ENCODE measurements around the gene ZBTB7C.

The ZBTB7C gene

GRCh38 chr18:48000701-48001100, 408.5 kb downstream of the ZBTB7C start:
- H3K27ac ChIP-seq (ENCODE audit: low read depth, low read length), result no peak overlapping the region
- no peaks in the 10 kb centered on the region for H3K79me2 ChIP-seq (ENCODE audit: insufficient read depth, low read length)
- no peak overlapping the region for H3K4me3 ChIP-seq (ENCODE audit: insufficient read depth, low read length, poor library complexity, severe bottlenecking)
- H3K9me2 ChIP-seq (replicated peaks; ENCODE audit: insufficient read depth, low read length), result no peaks in the 10 kb centered on the region
- H3K9ac ChIP-seq (ENCODE audit: low read length), result no peak overlapping the region
- TF ChIP-seq CTCF (IDR thresholded peaks at IDR 0.05; ENCODE audit: insufficient read depth, low read length, poor library complexity, severe bottlenecking), result no peak
- TF ChIP-seq EZH2phosphoT487 (conservative IDR thresholded peaks at IDR 0.05; ENCODE audit: low read length), result no peak
- H3F3A ChIP-seq (ENCODE audit: insufficient read depth), result no peaks in the 10 kb centered on the region
- H4K20me1 ChIP-seq (ENCODE audit: low read depth, low read length), result no peaks in the 10 kb centered on the region
- H3K27me3 ChIP-seq (ENCODE audit: low read length), result no peaks in the 10 kb centered on the region
- H3K36me3 ChIP-seq (ENCODE audit: low read length), result no peaks in the 10 kb centered on the region
- H3K9me3 ChIP-seq (ENCODE audit: insufficient read depth, low read length), result peaks cover 12% of the 10 kb centered on the region; the same call in 1 of the 2 replicates
- H2AFZ ChIP-seq (ENCODE audit: low read depth, low read length, severe bottlenecking), result no peak overlapping the region
- H3K4me2 ChIP-seq (ENCODE audit: low read depth, low read length, poor library complexity, severe bottlenecking), result no peak overlapping the region

GRCh38 chr18:47999801-48000248, 409.4 kb downstream of the ZBTB7C start:
- no peak overlapping the region for H2AFZ ChIP-seq (ENCODE audit: low read depth, low read length, severe bottlenecking)
- H3K4me2 ChIP-seq (ENCODE audit: low read depth, low read length, poor library complexity, severe bottlenecking), result no peak overlapping the region

DNA sequence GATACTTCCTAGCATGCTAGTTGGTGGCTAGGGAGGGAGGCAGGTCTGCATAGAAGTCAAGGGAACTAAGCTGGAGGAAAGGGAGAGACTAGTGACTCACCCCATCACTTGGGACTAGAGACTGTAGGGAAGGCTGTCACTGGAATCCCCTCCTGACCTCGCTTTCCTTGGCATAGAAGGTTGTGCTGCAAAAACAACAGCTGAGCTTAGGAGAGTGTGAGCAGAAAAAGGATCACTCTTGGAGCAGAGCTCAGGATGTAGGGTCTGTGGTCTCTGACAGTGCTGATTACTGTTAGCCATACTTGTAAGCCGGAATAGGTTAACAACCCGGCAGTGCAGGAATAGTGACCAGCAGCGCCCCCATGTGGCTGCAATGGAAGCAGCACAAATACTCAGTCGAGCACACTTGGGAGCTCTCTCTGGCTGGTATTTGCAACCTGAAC, 411.8 kb downstream of the ZBTB7C start:
- peaks cover 12% of the 10 kb centered on the region; the same call in 1 of the 2 replicates for H3K9me3 ChIP-seq (ENCODE audit: insufficient read depth, low read length)
- H3K4me2 ChIP-seq (ENCODE audit: low read depth, low read length, poor library complexity, severe bottlenecking), result no peak overlapping the region
- H3K9me2 ChIP-seq (replicated peaks; ENCODE audit: insufficient read depth, low read length), result no peaks in the 10 kb centered on the region
- H3K27ac ChIP-seq (ENCODE audit: low read depth, low read length), result no peak overlapping the region
- H4K20me1 ChIP-seq (ENCODE audit: low read depth, low read length), result no peaks in the 10 kb centered on the region
- H3K36me3 ChIP-seq (ENCODE audit: low read length), result no peaks in the 10 kb centered on the region
- H3K9ac ChIP-seq (ENCODE audit: low read length), result no peak overlapping the region
- H3K27me3 ChIP-seq (ENCODE audit: low read length), result no peaks in the 10 kb centered on the region
- no peak overlapping the region for H2AFZ ChIP-seq (ENCODE audit: low read depth, low read length, severe bottlenecking)
- TF ChIP-seq CTCF (IDR thresholded peaks at IDR 0.05; ENCODE audit: insufficient read depth, low read length, poor library complexity, severe bottlenecking) (peak; percentile 60), EZH2phosphoT487 (conservative IDR thresholded peaks at IDR 0.05; ENCODE audit: low read length) (no peak)
- H3F3A ChIP-seq (ENCODE audit: insufficient read depth), result no peaks in the 10 kb centered on the region
- H3K4me3 ChIP-seq (ENCODE audit: insufficient read depth, low read length, poor library complexity, severe bottlenecking), result no peak overlapping the region
- H3K79me2 ChIP-seq (ENCODE audit: insufficient read depth, low read length), result no peaks in the 10 kb centered on the region

More at GRCh38 chr18:47999801-48000248, 409.4 kb downstream of the ZBTB7C start:
- no peak overlapping the region for H3K27ac ChIP-seq (ENCODE audit: low read depth, low read length)
- H4K20me1 ChIP-seq (ENCODE audit: low read depth, low read length), result no peaks in the 10 kb centered on the region
- no peaks in the 10 kb centered on the region for H3K9me2 ChIP-seq (replicated peaks; ENCODE audit: insufficient read depth, low read length)
- no peaks in the 10 kb centered on the region for H3K36me3 ChIP-seq (ENCODE audit: low read length)
- no peaks in the 10 kb centered on the region for H3F3A ChIP-seq (ENCODE audit: insufficient read depth)
- H3K9me3 ChIP-seq (ENCODE audit: insufficient read depth, low read length), result peaks cover 12% of the 10 kb centered on the region; the same call in 1 of the 2 replicates
- H3K9ac ChIP-seq (ENCODE audit: low read length), result no peak overlapping the region
- H3K79me2 ChIP-seq (ENCODE audit: insufficient read depth, low read length), result no peaks in the 10 kb centered on the region
- no peak overlapping the region for H3K4me3 ChIP-seq (ENCODE audit: insufficient read depth, low read length, poor library complexity, severe bottlenecking)
- TF ChIP-seq CTCF (IDR thresholded peaks at IDR 0.05; ENCODE audit: insufficient read depth, low read length, poor library complexity, severe bottlenecking), result no peak
- TF ChIP-seq EZH2phosphoT487 (conservative IDR thresholded peaks at IDR 0.05; ENCODE audit: low read length), result no peak
- H3K27me3 ChIP-seq (ENCODE audit: low read length), result no peaks in the 10 kb centered on the region

Measured in SU-DHL-6 (cell line).